GM19025 (cell line): ENCODE results near the gene ADM2.

Experiments
- ATAC-seq: cut with Tn5 transposase; IDR thresholded peaks from one replicate; pipeline ENCODE4 v1.9.1; 2021; ENCODE audit warnings: mild to moderate bottlenecking, low read depth, moderate library complexity; ENCODE audit not compliant: unreplicated experiment

Gene ADM2

DNA sequence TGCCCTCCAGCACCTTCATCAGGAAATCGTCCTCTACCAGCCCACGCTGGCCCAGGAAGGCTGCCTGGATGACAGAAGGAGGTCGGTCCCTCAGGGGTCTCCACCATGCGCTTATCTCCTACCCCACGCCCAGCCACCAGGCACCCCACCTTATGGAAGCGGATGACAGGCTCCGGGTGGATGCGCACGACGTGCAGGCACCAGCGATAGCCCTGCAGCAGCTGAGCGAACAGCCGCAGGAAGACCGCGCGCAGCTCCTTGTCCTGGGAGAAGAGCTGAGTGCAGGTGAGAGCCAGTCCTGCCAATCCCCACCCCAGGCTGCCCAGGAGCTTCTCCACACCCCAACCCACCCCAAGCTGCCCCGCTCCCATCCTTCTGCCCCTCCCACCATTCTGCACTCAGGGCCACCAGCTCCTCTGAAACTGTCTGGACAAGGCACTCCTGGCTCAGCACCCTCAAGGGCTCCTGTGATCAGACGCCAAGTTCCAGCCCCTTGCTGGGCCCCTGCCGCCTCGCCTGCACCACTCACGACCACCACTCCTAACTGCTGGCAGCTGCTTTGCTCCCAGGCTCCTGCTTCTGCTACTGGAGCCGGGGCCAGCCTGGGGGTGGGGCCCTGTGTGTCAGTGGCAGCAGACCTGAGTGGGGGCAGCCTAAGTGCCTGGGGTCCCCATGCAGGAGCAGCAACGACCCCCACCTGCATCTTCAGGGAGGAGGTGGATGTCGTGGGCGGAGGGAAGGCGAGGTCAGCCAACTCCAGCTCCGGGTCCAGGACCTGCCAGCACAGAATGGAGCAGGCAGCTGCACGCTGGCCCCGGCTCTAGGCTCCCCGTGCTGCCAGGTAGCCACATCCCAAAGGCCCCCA, 16.0 kb upstream of the ADM2 start:
- no peak for ATAC-seq

DNA sequence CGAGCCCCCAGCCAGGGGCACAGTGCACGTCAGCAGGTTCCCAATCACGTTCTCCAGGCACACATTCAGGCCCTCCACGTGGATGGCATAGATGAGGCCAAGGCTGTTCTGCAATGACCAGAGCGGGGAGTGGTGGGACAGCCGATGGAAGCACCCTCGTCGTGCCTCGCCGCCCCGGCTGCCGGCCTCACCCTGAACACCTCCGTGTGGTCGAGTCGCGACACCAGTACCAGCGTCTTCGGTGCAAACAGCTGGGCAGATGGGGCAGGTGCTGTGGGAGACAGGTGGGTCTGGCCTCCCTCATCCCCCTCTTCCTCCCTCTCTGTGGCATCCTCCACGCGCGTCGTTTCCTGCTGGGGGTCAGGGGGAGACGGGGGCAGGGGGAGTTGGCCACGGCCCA, 14.0 kb upstream of the ADM2 start:
- no peak for ATAC-seq

DNA sequence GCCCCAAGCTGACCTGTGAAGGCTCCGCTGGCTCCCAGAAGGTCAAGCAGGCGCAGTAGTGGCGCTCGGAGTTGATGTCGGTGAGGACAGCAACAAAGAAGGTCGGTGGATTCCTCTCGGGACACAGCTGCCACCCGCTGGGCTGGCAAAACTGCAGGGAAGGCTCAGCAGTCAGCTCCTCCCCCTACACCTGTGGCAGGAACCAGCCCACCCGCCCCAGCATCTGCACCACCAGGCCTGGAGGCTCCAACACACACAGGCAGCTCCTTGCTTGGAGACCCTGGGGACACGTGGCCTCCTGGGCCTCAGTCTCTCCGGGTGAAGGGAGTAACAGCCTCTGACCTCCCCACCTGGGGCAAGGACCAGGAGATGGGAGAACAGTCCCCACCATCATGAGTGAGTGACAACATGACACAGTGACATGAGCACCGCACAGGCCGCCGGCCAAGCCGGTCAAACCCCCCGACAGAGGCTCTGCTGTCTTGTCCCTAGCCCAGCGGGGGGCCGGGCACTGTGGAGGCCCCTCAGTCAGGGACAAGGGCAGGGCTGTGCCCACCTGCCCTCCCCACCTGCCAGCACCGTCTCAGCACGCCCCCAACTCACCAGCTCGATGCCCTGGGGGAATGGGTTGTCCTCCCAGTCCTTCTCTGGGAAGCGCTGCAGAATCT, 13.4 kb upstream of the ADM2 start:
- no peak for ATAC-seq

DNA sequence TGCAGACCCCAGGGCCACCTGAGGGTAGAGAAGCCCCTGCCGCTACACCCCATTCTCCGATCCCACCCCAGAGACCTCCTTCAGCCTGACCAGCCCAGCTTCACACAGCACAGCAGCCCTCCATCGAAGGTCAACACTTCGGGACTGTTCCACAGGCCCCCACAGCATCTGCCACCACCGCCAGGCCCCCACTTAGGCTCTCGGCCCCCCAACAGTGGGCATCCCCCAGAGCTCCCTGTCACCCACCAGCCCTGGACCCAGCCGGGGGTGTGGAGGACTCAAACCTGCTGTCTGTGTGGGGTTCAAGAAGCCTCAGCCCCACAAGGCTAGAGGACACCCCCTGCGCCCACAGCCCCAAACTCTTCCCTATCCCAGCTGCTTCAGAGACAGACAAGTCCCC, 12.7 kb upstream of the ADM2 start:
- no peak for ATAC-seq

DNA sequence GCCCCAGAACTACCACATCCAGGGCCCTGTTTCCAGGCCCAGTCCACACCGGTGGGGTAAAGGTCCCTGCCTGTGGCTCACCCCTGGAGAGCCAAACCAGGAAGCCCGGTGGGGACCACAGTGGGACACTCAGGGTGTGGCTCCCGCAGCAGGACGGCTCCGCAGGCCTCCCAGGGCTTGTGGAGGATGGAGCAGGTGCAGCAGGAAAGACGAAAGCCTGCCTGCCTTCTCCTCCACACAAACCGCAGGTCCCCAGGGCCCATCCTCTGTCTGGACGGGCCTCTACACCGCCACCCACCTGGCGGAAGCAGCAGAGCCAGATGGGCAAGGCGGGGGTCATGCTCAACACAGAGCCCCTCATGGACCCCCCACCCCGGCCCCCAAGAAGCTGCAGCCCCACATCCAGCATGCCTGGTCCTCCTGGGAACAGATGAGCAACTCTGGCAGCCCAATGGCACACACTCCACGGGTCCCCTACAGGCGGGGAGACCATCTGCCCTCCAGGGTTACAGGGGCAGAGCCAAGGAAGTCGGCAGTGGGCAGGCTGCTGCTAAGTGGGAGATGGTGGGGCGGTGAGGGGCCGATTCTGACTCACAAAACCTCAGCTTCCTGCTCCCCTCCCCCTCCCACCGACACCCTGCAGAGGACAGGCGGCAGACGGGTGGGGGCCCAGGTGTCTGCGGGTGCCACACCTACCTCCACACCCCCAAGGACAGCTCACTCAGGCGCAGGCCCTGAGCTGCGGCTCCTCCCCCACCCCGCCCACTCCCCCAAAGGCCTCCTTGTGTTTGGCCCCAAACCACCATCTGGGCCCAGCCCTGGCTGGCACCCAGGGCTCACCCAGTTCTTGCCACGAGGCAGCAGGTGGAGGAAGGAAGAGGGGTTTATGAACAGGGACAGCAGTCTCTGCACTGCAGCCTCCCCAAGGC, 11.7 kb upstream of the ADM2 start:
- ATAC-seq: peak; percentile 55

DNA sequence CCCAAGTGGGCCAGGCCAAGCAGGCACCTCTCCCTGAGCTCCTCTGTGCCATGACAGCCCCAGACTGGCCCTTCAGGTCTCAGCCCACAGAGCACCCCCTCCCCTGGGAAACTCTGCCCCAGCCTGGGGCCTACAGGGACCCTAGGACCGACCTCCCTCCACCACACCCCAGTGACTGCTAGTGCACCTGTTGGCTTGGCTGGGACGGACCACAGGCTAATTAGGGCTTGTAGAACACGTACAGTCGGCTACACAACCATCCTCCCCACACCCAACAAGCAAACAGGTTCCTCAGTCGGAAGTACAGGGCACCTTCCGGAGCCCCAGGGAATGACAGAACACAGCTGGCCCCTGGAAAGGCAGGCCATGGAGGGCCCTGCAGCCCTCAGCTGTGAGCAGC, 10.9 kb upstream of the ADM2 start:
- ATAC-seq: no peak

DNA sequence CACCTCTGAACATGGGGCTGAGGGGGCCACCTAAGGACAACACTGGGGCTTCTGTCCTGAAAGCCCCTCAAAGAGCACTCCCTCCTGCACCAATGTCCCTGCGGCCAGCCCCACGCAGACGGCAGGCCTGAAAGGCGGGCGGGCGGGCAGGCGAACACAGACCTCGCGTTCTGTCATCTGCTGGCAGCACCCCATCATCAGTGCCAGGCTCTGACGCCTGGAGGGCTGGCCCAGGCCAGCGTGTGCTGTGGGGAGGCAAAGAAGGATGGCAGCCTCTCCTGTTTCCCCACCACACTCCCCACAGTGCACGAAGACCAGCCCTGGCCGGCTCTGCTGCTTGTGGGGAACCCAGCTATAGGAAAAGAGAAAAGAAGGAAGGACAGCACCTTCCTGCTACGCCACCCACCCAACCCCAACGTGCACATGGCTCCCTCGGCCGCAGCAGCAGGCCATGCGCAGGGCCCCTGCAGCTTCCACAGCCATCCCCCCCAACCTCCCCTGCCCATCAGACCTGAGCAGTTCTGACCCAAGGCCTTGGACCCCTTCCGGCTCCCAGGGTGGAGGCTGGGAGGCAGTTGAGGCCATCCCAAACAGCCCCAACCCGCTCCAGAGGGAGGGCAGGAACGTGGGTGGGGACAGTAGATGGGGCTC, 10.0 kb upstream of the ADM2 start:
- no peak for ATAC-seq

DNA sequence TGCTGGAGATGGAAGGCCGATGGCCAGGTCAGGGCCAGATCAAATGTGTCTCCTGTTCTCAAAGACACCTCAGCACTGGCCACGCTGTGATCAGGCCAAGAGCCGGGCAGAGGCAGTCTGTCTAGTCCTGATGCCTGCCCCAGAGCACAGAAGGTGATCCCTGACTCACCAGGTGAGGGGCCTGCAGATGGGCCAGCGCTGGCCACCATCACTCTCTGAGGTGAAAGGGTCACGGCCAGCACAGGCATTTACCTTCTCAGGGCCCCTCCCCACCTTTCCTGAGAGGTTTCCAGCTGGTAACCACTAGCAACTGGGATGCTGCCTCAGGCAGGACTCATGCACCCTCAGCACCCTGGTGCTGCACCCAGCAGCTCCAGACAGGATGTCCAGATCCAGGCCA, 9.4 kb upstream of the ADM2 start:
- no peak for ATAC-seq

DNA sequence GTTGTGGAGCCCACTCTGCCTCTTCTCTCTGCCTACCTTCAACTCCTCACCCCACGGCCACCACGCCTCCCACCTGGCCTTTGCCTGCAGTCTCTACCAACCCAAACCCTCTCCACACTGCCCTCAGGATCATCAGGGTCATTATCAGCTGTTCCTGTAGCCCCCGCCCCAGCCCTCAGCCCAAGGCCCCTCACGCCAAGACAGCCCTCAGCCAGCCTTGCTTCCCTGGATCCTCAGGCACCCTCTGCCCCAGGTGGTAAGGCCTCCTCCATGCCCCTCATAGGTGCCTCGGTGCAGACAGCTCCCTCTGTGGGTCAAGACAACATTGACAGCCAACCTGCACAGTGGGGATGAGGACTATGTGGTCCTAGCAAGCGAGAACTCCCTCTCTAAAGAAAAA, 8.3 kb upstream of the ADM2 start:
- ATAC-seq: no peak

DNA sequence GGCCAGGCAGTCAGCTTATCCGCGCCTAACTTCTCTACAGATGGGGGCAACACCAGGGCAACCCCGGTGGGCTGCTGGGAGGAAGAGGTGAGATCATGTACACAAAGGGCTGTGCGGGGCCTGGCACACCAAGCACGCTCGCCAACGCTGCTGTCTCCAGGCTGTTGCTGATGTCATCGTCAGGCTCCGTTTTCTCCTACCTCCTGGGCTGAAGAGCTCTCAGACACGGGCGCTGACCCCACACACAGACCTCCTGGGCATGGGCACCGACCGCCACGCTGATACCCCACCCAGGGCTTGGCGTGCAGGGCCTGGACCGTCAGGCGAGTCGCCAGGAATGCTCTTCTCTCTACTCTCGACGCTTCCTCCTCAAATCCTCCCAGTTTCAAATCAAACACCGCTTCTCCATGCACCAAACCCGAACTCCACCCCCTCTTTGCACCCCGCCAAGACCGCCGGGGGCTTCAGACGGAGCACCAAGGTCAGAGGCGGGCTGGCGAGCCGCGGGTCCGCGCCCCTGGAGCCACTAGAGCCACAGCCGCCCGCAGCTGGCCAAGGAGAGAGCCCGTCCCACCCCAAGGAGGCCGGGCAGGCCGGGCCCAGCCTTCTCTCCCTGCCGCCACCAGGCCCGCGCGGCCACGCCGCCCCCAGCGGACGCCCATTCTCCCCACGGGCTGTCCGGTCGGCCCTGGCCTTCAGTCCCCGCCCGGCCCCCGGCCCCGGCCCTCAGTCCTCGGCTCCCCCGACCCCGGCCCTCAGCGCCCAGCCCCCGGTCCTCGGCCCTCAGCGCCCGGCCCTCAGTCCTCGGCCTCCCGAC, 7.3 kb upstream of the ADM2 start:
- ATAC-seq: no peak

DNA sequence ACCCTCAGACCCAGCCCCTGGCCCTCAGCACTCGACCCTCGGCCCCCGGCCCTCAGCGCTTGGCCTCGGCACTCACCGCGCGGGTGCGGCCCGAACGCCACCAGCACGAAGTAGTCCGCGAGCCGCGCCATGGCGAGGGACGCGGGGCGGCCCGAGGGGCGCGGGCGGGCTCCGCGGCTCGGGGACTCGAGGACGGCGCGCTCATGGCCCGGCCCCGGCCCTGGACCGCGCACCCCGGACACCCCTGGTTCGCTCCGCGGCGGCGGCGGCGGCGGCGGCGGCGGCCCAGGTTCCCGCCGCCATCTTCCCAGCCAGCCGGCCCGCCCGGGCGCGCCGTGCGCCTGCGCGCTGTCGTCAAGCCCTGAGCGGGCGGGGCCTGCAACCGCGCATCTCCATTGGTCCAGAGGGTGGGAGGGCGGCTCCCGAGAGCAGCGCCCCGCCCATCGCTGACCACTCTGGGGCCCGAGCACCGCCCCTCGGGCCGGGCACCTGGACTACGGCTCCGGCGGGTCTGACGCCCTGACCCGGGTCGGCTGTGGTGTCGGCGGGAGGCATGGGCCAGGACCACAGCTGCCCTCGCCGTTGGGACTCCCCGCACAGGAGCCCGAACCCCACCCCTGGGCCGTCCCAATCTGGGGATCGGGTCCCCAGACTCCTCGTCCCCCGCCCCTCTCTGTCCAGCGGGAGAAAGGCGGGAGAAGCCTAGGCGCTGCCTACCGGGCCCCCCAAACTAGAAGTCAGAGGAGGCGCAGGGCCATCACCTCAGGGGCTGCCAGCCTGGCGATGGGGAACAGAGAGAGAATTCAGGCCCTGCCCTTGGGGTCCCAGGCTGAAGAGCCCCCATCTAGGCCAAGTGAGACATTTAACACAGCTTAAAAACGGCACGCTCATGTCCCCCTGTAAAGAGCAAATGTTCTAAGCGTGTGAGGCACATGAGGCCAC, 6.4 kb upstream of the ADM2 start, which contains the start of gene SBF1:
TSS of gene SBF1 (minus strand) at position 326 of the 942 bp plus-strand sequence. CDS start at position 131, 195 bp downstream.
- ATAC-seq: peak; percentile 72

DNA sequence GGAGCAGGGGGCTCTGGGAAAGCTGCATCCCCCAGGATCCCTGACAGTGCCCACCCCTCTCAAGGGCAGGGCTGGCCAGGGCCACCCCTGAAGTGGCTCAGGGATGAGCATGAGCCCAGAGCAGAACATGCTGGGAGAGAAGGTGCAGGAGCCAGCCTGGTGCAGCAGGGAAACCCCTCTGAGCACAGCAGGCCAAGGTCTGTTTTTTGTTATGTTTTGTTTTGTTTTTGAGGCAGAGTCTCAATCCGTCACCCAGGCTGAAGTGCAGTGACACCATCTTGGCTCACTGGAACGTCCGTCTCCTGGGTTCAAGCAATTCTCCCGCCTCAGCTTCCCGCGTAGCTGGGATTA, 5.7 kb upstream of the ADM2 start:
- no peak for ATAC-seq

DNA sequence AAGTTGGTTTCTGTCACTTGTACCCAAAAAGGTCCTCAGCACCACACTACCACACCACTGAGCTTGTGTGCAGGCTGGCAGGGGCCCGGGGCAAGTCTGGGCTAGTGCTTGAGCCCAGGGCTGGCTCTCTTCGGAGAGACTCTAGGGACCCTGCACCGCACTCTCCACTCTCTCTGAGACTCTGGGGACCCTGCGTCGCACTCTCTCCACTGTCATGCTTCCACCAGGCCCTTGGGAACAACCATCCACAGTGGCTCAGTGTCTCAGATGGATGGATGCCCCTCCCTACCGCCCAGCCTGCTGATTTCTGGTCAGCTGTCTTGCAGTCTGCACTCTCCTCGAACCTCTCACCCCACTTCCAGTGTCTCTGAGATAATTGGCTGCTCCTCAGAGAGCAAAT, 4.5 kb upstream of the ADM2 start:
- no peak for ATAC-seq

DNA sequence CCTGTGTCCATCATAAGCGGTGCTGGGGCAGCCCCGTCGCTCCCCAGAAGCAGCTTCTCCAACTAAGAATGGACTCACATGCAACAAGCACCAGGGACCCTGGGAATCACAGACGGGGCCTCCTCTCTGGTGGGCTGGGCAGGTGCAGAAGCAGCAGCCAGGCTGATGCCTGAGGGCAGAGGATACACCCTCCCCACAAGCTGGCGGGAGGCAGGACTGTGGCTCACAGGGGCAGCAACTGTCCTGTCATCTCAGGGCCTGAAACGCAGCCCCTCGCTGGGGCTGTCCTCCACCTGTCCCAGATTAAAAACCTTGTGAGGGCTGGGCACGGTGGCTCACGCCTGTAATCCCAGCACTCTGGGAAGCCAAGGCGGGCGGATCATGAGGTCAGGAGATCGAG, 3.4 kb upstream of the ADM2 start:
- no peak for ATAC-seq

DNA sequence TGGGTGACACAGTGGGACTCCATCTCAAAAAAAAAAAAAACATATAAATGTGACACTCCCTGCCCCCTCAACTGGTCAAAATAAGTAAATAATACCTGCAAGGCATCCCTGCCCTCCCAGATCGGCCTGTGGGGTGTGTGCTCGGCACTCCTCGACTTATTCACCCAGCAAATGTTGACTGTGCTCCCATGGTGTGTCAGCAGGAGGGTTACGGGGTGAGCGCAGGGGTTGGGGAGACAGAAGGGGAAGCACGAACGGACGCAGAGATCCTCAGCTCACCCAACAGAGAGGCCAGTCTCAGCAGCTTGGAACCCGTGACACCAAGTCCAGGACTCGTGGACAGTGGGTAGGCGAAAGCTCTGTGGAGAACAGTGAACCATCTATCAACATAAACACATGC, 1.6 kb upstream of the ADM2 start:
- no peak for ATAC-seq

DNA sequence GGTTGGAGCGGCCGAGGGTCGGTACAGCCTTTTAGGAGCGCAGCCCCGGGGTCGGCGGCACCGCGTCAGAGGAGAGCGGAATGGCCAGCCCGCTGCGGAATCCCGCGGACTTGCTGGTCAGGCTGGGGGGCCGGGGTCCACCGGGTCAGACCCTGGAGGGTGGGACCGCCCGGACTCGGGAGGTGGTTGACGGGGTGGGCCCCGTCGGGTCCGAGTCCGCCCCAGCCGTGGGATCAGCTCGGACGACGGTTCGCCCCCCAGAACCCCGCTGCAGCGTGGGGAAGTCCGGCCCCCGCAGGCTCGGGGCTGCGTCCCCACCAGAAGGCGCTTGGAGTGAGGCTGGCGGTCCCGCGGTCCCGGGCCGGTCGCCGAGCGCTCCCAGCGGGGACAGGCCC, 301 bp upstream of the ADM2 start:
- no peak for ATAC-seq

DNA sequence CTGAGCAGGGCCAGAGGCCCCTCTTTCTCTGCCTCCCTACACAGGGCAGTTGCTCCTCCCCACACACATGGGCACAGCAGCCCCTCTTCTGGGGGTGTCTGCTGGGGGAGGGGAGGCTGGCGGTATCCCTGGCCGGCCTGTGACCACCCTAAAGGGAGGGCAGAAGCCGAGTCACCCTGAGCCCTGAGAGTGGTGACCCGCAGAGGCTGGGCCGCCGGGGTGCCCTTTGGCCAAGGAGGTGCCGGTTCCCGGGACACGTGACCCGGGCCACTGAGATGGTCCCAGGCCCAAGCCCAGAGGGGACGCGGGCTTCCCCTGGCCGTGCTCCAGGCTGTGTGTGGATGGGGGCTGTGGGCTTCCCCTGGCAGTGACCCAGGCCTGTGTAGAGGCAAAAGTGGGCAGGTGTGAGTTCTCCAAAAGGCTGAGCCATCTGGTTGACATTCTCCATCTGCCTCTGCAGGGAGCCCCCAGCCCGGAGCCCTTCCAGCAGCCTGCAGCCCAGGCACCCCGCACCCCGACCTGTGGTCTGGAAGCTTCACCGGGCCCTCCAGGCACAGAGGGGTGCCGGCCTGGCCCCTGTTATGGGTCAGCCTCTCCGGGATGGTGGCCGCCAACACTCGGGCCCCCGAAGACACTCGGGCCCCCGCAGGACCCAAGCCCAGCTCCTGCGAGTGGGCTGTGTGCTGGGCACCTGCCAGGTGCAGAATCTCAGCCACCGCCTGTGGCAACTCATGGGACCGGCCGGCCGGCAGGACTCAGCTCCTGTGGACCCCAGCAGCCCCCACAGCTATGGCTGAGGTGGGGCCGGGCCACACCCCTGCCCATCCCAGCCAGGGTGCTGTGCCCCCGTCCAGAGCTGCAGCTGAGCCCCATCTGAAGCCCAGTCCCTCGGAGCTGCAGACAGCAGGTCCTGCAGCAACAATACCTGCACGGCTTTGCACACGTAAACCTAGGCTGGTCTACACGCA, 1.0 kb downstream of the ADM2 start:
- ATAC-seq: no peak

DNA sequence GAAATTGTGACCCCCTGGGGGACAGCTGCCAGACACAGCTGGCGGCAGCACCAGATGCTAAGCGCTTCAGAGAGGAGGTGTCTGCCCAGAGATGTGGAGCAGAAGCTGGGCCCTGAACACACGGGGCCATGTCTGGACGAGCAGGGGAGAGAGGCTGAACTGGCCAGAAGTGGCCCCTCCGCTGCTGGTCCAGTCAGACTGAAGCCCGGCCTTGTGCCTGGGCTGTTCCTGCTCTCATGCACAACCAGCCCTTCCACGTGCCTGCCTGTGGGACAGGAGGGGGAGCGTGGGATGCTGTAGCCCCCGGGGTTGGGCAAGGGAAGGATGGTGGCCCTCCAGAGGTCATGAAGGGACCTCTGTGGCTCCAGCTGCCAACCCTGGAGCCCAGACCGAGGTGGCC, 1.8 kb downstream of the ADM2 start:
- no peak for ATAC-seq
